Measurements from ENCODE around the gene DYNC1H1. TPM values are rescaled to one million over a fixed set of nuclear protein-coding genes. Genes with fewer than 3 reads are reported as not detected.
"Not testable (repeated sequence)": the region's sequence is repeated elsewhere in the genome, so short reads cannot be mapped to it uniquely, and the experiment has no call there.

The DYNC1H1 gene
- total RNA-seq, 1 donor from 2014 or later: 565 TPM

- no peak for FAIRE-seq
- DNase-seq (ENCODE audit: low spot score in 2 of 2): peak in 1 of 2 donors; percentile 59
Observed at GRCh38 chr14:101962503-101962874, 1.9 kb upstream of the DYNC1H1 start.

- no peak for DNase-seq (ENCODE audit: low spot score in 2 of 2)
- FAIRE-seq: no peak
Observed at GRCh38 chr14:101963052-101963451, 1.3 kb upstream of the DYNC1H1 start.

- DNase-seq (ENCODE audit: low spot score in 2 of 2): no peak
- FAIRE-seq: no peak
Observed at GRCh38 chr14:101963656-101964296, 597 bp upstream of the DYNC1H1 start.

- peak; percentile 66 to 74 for DNase-seq (ENCODE audit: low spot score in 2 of 2)
- no peak for FAIRE-seq
Observed at GRCh38 chr14:101965181-101965544, 790 bp downstream of the DYNC1H1 start.

GRCh38 chr14:101965770-101966722 lies 1.7 kb downstream of the DYNC1H1 start:
- DNase-seq (ENCODE audit: low spot score in 2 of 2) (no peak), FAIRE-seq (no peak)

GRCh38 chr14:101966742-101967141 lies 2.4 kb downstream of the DYNC1H1 start:
- FAIRE-seq (no peak), DNase-seq (ENCODE audit: low spot score in 2 of 2) (no peak)

GRCh38 chr14:101968186-101968585 lies 3.8 kb downstream of the DYNC1H1 start:
- DNase-seq (ENCODE audit: low spot score in 2 of 2): no peak
- FAIRE-seq: no peak

- no peak for FAIRE-seq
- no peak for DNase-seq (ENCODE audit: low spot score in 2 of 2)
Observed at GRCh38 chr14:101969481-101969880, 5.1 kb downstream of the DYNC1H1 start.

- DNase-seq (ENCODE audit: low spot score in 2 of 2) (no peak), FAIRE-seq (no peak)
Observed at GRCh38 chr14:101970830-101971400, 6.5 kb downstream of the DYNC1H1 start.

GRCh38 chr14:101971458-101971857 lies 7.1 kb downstream of the DYNC1H1 start:
- FAIRE-seq; DNase-seq (ENCODE audit: low spot score in 2 of 2): not testable (repeated sequence)

GRCh38 chr14:101972126-101972866 lies 7.9 kb downstream of the DYNC1H1 start:
- no peak for FAIRE-seq
- no peak for DNase-seq (ENCODE audit: low spot score in 2 of 2)

GRCh38 chr14:101973356-101973755 lies 9.0 kb downstream of the DYNC1H1 start:
- no peak for FAIRE-seq

GRCh38 chr14:101975231-101975630 lies 10.9 kb downstream of the DYNC1H1 start:
- FAIRE-seq (no peak), DNase-seq (ENCODE audit: low spot score in 2 of 2) (no peak)

More at GRCh38 chr14:101973356-101973755, 9.0 kb downstream of the DYNC1H1 start:
- no peak for DNase-seq (ENCODE audit: low spot score in 2 of 2)

GRCh38 chr14:101977311-101978071 lies 13.1 kb downstream of the DYNC1H1 start:
- FAIRE-seq (no peak), DNase-seq (ENCODE audit: low spot score in 2 of 2) (no peak)

- no peak for FAIRE-seq
- DNase-seq (ENCODE audit: low spot score in 2 of 2): no peak
Observed at GRCh38 chr14:101979666-101980065, 15.3 kb downstream of the DYNC1H1 start.

- FAIRE-seq (no peak), DNase-seq (ENCODE audit: low spot score in 2 of 2) (no peak)
Observed at GRCh38 chr14:101980251-101980650, 15.9 kb downstream of the DYNC1H1 start.

- DNase-seq (ENCODE audit: low spot score in 2 of 2): no peak
- no peak for FAIRE-seq
Observed at GRCh38 chr14:101980700-101981099, 16.3 kb downstream of the DYNC1H1 start.

GRCh38 chr14:101982621-101983020 lies 18.2 kb downstream of the DYNC1H1 start:
- FAIRE-seq (no peak), DNase-seq (ENCODE audit: low spot score in 2 of 2) (no peak)

- FAIRE-seq: not testable (repeated sequence)
Observed at GRCh38 chr14:101984831-101985230, 20.5 kb downstream of the DYNC1H1 start.

GRCh38 chr14:101985957-101986356 lies 21.6 kb downstream of the DYNC1H1 start:
- no peak for FAIRE-seq
- DNase-seq (ENCODE audit: low spot score in 2 of 2): no peak

More at GRCh38 chr14:101984831-101985230, 20.5 kb downstream of the DYNC1H1 start:
- not testable (repeated sequence) for DNase-seq (ENCODE audit: low spot score in 2 of 2)

Measured in frontal cortex (tissue), 4 donors.